H9 (cell line): ENCODE results near the gene MZB1. TPM values are rescaled to one million over a fixed set of nuclear protein-coding genes. Genes with fewer than 3 reads are reported as not detected.

Source experiments
- DNase-seq: peaks from one replicate; pipeline ENCODE4 v3.0.0-alpha.2; 2017
- H2AFZ ChIP-seq: one replicate; pipeline ENCODE4 v1.6.1; 2013; ENCODE audit warnings: mild to moderate bottlenecking, low read length, control low read depth, moderate library complexity
- H2AK5ac ChIP-seq: 2 replicates; pipeline ENCODE4 v1.6.1; 2013; ENCODE audit warnings: low read length, control low read depth, mixed read lengths; ENCODE audit not compliant: insufficient read length
- H2BK120ac ChIP-seq: one replicate; pipeline ENCODE4 v1.6.1; 2013; ENCODE audit warnings: low read depth, mild to moderate bottlenecking, low read length, control low read depth, inconsistent platforms; ENCODE audit not compliant: poor library complexity, severe bottlenecking
- H2BK12ac ChIP-seq: 2 replicates; pipeline ENCODE4 v1.6.1; 2013; ENCODE audit warnings: low read length, control low read depth, mixed read lengths, low read depth; ENCODE audit not compliant: insufficient read length
- H2BK15ac ChIP-seq: 2 replicates; pipeline ENCODE4 v1.6.1; 2013; ENCODE audit warnings: low read depth, low read length, control low read depth
- H2BK20ac ChIP-seq: one replicate; pipeline ENCODE4 v1.6.1; 2013; ENCODE audit warnings: low read depth, mild to moderate bottlenecking, low read length, control low read depth, inconsistent platforms; ENCODE audit not compliant: poor library complexity, severe bottlenecking
- H2BK5ac ChIP-seq: 2 replicates; pipeline ENCODE4 v1.6.1; 2013; ENCODE audit warnings: low read length, control low read depth, mixed read lengths; ENCODE audit not compliant: insufficient read length
- H3K14ac ChIP-seq: 2 replicates; pipeline ENCODE4 v1.6.1; 2013; ENCODE audit warnings: low read length, control low read depth; ENCODE audit not compliant: insufficient read depth
- H3K18ac ChIP-seq: 2 replicates; pipeline ENCODE4 v1.6.1; 2013; ENCODE audit warnings: low read depth, mild to moderate bottlenecking, mixed read lengths, low read length, control low read depth; ENCODE audit not compliant: insufficient read length
- H3K23ac ChIP-seq: 2 replicates; pipeline ENCODE4 v1.6.1; 2013; ENCODE audit warnings: low read length, control low read depth, mixed read lengths, low read depth; ENCODE audit not compliant: insufficient read length
- H3K23me2 ChIP-seq: 2 replicates; pipeline ENCODE4 v1.6.1; 2013; ENCODE audit warnings: low read depth, mild to moderate bottlenecking, mixed read lengths, low read length, control low read depth; ENCODE audit not compliant: insufficient read length, poor library complexity, severe bottlenecking
- H3K27ac ChIP-seq: 2 replicates; pipeline ENCODE4 v1.5.1; 2013; ENCODE audit warnings: low read length, control low read depth, mixed read lengths, low read depth; ENCODE audit not compliant: insufficient read length
- H3K27me3 ChIP-seq: 2 replicates; pipeline ENCODE4 v1.6.1; 2013; ENCODE audit warnings: low read length, control low read depth, inconsistent platforms; ENCODE audit not compliant: insufficient read depth
- H3K4ac ChIP-seq: 2 replicates; pipeline ENCODE4 v1.6.1; 2013; ENCODE audit warnings: low read depth, mild to moderate bottlenecking, control low read depth, inconsistent platforms, low read length, moderate library complexity
- H3K4me1 ChIP-seq: 2 replicates; pipeline ENCODE4 v1.6.1; 2013; ENCODE audit warnings: low read length, control low read depth, inconsistent platforms; ENCODE audit not compliant: insufficient read depth
- H3K4me2 ChIP-seq: 2 replicates; pipeline ENCODE4 v1.6.1; 2013; ENCODE audit warnings: low read length, control low read depth, mixed read lengths; ENCODE audit not compliant: insufficient read length, insufficient read depth
- H3K56ac ChIP-seq: 2 replicates; pipeline ENCODE4 v1.6.1; 2013; ENCODE audit warnings: low read depth, mild to moderate bottlenecking, mixed read lengths, low read length, control low read depth; ENCODE audit not compliant: insufficient read length
- H3K79me1 ChIP-seq: 2 replicates; pipeline ENCODE4 v1.6.1; 2013; ENCODE audit warnings: low read depth, mild to moderate bottlenecking, moderate library complexity, low read length, control low read depth, inconsistent platforms; ENCODE audit not compliant: insufficient read depth, poor library complexity, severe bottlenecking
- H3K79me2 ChIP-seq: 2 replicates; pipeline ENCODE4 v1.6.1; 2013; ENCODE audit warnings: low read length, control low read depth, inconsistent platforms; ENCODE audit not compliant: insufficient read depth
- H3K9ac ChIP-seq: 2 replicates; pipeline ENCODE4 v1.6.1; 2013; ENCODE audit warnings: low read length, control low read depth, mixed read lengths; ENCODE audit not compliant: insufficient read length; ENCODE audit errors: extremely low read depth
- H3K9me3 ChIP-seq: one replicate; pipeline ENCODE4 v1.6.1; 2013; ENCODE audit warnings: low read depth, low read length, inconsistent platforms; ENCODE audit not compliant: control insufficient read depth
- H3T11ph ChIP-seq: one replicate; pipeline ENCODE4 v1.6.1; 2013; ENCODE audit warnings: mild to moderate bottlenecking, low read length, control low read depth, inconsistent platforms
- H4K20me1 ChIP-seq: one replicate; pipeline ENCODE4 v1.6.1; 2013; ENCODE audit not compliant: control insufficient read depth, insufficient read length, insufficient read depth
- H4K5ac ChIP-seq: 2 replicates; pipeline ENCODE4 v1.6.1; 2013; ENCODE audit warnings: low read depth, mild to moderate bottlenecking, mixed read lengths, low read length, control low read depth; ENCODE audit not compliant: insufficient read length
- H4K8ac ChIP-seq: replicated peaks from 2 replicates; pipeline ENCODE4 v1.6.1; 2013; ENCODE audit warnings: low read length, control low read depth, mixed read lengths, low read depth; ENCODE audit not compliant: insufficient read length
- H4K91ac ChIP-seq: 2 replicates; pipeline ENCODE4 v1.6.1; 2013; ENCODE audit warnings: low read depth, mild to moderate bottlenecking, moderate library complexity, mixed read lengths, low read length, control low read depth; ENCODE audit not compliant: insufficient read length
- H3K27ac Mint-ChIP-seq, 3 experiments: 2 replicates in 2 of 3; 3 replicates in 1 of 3; pipeline ENCODE4 v1.8.0; 2020 to 2021; ENCODE audit warnings: mixed read lengths in 3 of 3, mild to moderate bottlenecking in 1 of 3, moderate library complexity in 1 of 3
- H3K27me3 Mint-ChIP-seq: 2 replicates; pipeline ENCODE4 v1.8.0; 2021; ENCODE audit warnings: low read depth, mild to moderate bottlenecking, moderate library complexity, mixed read lengths
- H3K36me3 Mint-ChIP-seq, 3 experiments: 2 replicates in 2 of 3; 3 replicates in 1 of 3; pipeline ENCODE4 v1.8.0; 2020 to 2021; ENCODE audit warnings: low read depth in 3 of 3, mixed read lengths in 3 of 3; ENCODE audit not compliant: insufficient read depth in 1 of 3
- H3K4me1 Mint-ChIP-seq, 2 experiments: 2 replicates each; pipeline ENCODE4 v1.8.0; 2020; ENCODE audit warnings: mixed read lengths in 2 of 2
- H3K4me3 Mint-ChIP-seq, 2 experiments: 2 replicates in 1 of 2; 3 replicates in 1 of 2; pipeline ENCODE4 v1.8.0; 2020 to 2021; ENCODE audit warnings: mild to moderate bottlenecking in 2 of 2, mixed read lengths in 2 of 2, moderate library complexity in 1 of 2
- H3K9me3 Mint-ChIP-seq, 2 experiments: 2 replicates in 1 of 2; 3 replicates in 1 of 2; pipeline ENCODE4 v1.8.0; 2020; ENCODE audit warnings: mild to moderate bottlenecking in 2 of 2, mixed read lengths in 2 of 2, moderate library complexity in 1 of 2
- WGBS: extraction: QIAGEN DNeasy Blood & Tissue Kit; methylation state at CpG from one replicate; pipeline ENCODE4 v1.1.7; 2013; ENCODE audit warnings: missing lambda C conversion rate, low lambda C conversion rate, mixed read lengths; ENCODE audit not compliant: insufficient read length; ENCODE audit errors: extremely low coverage; 5-methylcytosine and 5-hydroxymethylcytosine counted together
- total RNA-seq: library from RNA; stranded (reverse); gene quantifications from 2 replicates; pipeline ENCODE4 v1.2.1, GENCODE V29; 2021
- TF ChIP-seq, protein P1 (sequence below): fragments of 200-600 bp; sonication (generic); conservative IDR thresholded peaks from 3 replicates; pipeline ENCODE4 v1.8.0; 2021; ENCODE audit warnings: antibody characterized with exemption, mild to moderate bottlenecking

The MZB1 gene
- total RNA-seq, 1 experiment from 2014 or later = 0.31 TPM

DNA sequence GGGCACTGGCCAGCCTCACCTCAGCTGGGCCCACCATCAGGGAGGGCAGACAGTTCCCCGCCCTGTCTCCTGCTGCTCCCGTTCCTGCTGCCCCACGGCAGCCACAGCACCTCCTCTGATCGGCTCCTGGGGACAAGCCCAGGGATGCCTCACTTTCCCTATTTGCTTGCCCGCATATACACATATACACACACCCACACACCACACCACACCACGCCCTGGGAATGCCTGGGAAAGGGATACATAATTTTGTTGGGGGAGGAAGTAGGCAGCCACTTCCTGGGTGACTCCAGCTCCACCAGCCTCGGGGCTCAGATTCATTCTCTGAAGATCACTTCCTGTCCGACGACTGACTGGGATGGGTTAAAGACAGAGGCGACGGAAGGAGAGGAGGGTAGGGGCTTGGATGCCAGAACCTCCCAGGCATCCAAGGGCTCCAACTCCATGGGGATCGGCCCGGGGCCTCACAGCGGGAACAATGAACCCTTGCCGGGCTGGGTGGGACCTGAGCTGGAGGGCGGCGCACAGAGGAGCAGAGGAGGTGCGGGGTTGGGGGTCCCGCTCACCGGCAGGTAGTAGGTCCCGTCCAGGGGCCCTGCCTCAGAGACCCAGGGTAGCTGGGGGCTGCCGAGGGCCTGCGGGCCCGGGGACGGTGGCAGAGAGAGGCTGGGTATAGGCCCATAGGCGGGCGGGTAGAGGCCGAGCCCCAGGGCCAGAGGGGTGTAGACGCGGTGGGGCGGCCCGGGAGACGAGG lies 2.0 kb upstream of the MZB1 start:
- peaks cover 2% of the 10 kb centered on the region for H4K20me1 ChIP-seq

More for the DNA sequence above, 2.0 kb upstream of the MZB1 start:
- TF ChIP-seq, protein P1, sequence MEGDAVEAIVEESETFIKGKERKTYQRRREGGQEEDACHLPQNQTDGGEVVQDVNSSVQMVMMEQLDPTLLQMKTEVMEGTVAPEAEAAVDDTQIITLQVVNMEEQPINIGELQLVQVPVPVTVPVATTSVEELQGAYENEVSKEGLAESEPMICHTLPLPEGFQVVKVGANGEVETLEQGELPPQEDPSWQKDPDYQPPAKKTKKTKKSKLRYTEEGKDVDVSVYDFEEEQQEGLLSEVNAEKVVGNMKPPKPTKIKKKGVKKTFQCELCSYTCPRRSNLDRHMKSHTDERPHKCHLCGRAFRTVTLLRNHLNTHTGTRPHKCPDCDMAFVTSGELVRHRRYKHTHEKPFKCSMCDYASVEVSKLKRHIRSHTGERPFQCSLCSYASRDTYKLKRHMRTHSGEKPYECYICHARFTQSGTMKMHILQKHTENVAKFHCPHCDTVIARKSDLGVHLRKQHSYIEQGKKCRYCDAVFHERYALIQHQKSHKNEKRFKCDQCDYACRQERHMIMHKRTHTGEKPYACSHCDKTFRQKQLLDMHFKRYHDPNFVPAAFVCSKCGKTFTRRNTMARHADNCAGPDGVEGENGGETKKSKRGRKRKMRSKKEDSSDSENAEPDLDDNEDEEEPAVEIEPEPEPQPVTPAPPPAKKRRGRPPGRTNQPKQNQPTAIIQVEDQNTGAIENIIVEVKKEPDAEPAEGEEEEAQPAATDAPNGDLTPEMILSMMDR = no peak
- H2BK12ac ChIP-seq = no peak overlapping the region
- Mint-ChIP-seq H3K36me3 (peaks cover 0 to 1% (median 0%) of the 10 kb centered on the region in 3 experiments; a peak in 3 of 7 replicates), H3K9me3 (no peaks in the 10 kb centered on the region), H3K4me3 (peak overlapping the region; percentile 60 to 71), H3K4me1 (peaks cover 21 to 53% of the 10 kb centered on the region in 2 experiments), H3K27ac (peak overlapping the region in 2 of 3 experiments; percentile 37 to 64; a peak in 4 of 7 replicates), H3K27me3 (peaks cover 31% of the 10 kb centered on the region)
- no peak overlapping the region for H3K56ac ChIP-seq
- no peak overlapping the region for H2BK20ac ChIP-seq
- no peak for DNase-seq
- no CpG with 5 or more reads among the region's 33 CpGs for WGBS
- no peak overlapping the region for H3K27ac ChIP-seq
- no peak overlapping the region for H3K9ac ChIP-seq
- no peak overlapping the region for H4K91ac ChIP-seq
- H4K8ac ChIP-seq = no peak overlapping the region
- peaks cover 22% of the 10 kb centered on the region for H3K23me2 ChIP-seq
- no peak overlapping the region; the same call in 1 of the 2 replicates for H3K14ac ChIP-seq
- H3K18ac ChIP-seq = no peak overlapping the region
- no peak overlapping the region for H2AK5ac ChIP-seq
- H3K4ac ChIP-seq = no peak overlapping the region
- no peak overlapping the region for H3T11ph ChIP-seq
- peak overlapping the region; percentile 85 for H3K4me2 ChIP-seq
- no peaks in the 10 kb centered on the region for H3K79me1 ChIP-seq
- no peaks in the 10 kb centered on the region for H3K79me2 ChIP-seq
- peaks cover 7% of the 10 kb centered on the region; the same call in 1 of the 2 replicates for H3K4me1 ChIP-seq
- H2BK120ac ChIP-seq = no peak overlapping the region
- H2AFZ ChIP-seq = no peak overlapping the region
- H3K9me3 ChIP-seq = no peaks in the 10 kb centered on the region
- no peak overlapping the region for H3K23ac ChIP-seq
- H2BK15ac ChIP-seq = no peak overlapping the region
- no peak overlapping the region for H2BK5ac ChIP-seq
- H4K5ac ChIP-seq = no peak overlapping the region
- peaks cover 8% of the 10 kb centered on the region for H3K27me3 ChIP-seq
